GM23338 (cell line): ENCODE data around the gene DTD1. TPM values are rescaled to one million over a fixed set of nuclear protein-coding genes. Genes with fewer than 3 reads are reported as not detected.

ENCODE experiments used
- ATAC-seq: fragments of 200-7000 bp; cut with Tn5 transposase; 3 replicates; pipeline ENCODE4 v1.9.1; 2020
- DNase-seq: peaks from one replicate; pipeline ENCODE4 v3.0.0-alpha.2; 2015; ENCODE audit warnings: low spot score
- H2AFZ ChIP-seq: fragments of 200-600 bp; sonication (generic); 2 replicates; pipeline ENCODE4 v1.8.0; 2016; ENCODE audit warnings: antibody characterized with exemption, mild to moderate bottlenecking, moderate library complexity
- H3F3A ChIP-seq: fragments of 200-600 bp; sonication (generic); replicated peaks from 2 replicates; pipeline ENCODE4 v1.8.0; 2017; ENCODE audit warnings: antibody characterized with exemption, mixed run types, low read depth
- H3K27ac ChIP-seq: fragments of 200-600 bp; sonication (generic); 2 replicates; pipeline ENCODE4 v1.6.1; 2016; ENCODE audit warnings: low read depth
- H3K27me3 ChIP-seq: fragments of 200-600 bp; sonication (generic); 2 replicates; pipeline ENCODE4 v1.8.0; 2016; ENCODE audit warnings: mild to moderate bottlenecking, mixed run types, moderate library complexity; ENCODE audit not compliant: insufficient read depth
- H3K36me3 ChIP-seq: fragments of 200-600 bp; sonication (generic); 2 replicates; pipeline ENCODE4 v1.8.0; 2016; ENCODE audit warnings: mild to moderate bottlenecking; ENCODE audit not compliant: insufficient read depth
- H3K4me1 ChIP-seq: fragments of 200-600 bp; sonication (generic); 2 replicates; pipeline ENCODE4 v1.8.0; 2016; ENCODE audit warnings: mild to moderate bottlenecking, moderate library complexity; ENCODE audit not compliant: insufficient read depth
- H3K4me2 ChIP-seq: fragments of 200-600 bp; sonication (generic); 2 replicates; pipeline ENCODE4 v1.7.1; 2017; ENCODE audit warnings: mixed run types
- H3K4me3 ChIP-seq: fragments of 200-600 bp; sonication (generic); 2 replicates; pipeline ENCODE4 v1.6.1; 2016; ENCODE audit warnings: mixed run types
- H3K79me2 ChIP-seq: fragments of 200-600 bp; sonication (generic); replicated peaks from 2 replicates; pipeline ENCODE4 v1.8.0; 2017; ENCODE audit warnings: mild to moderate bottlenecking; ENCODE audit not compliant: insufficient read depth
- H3K9me2 ChIP-seq: fragments of 200-600 bp; sonication (generic); 2 replicates; pipeline ENCODE4 v1.8.0; 2017; ENCODE audit not compliant: insufficient read depth
- H4K20me1 ChIP-seq: fragments of 200-600 bp; sonication (generic); replicated peaks from 2 replicates; pipeline ENCODE4 v1.8.0; 2017; ENCODE audit warnings: mild to moderate bottlenecking; ENCODE audit not compliant: insufficient read depth
- H3K27ac Mint-ChIP-seq: 2 replicates; pipeline ENCODE4 v1.8.0; 2020; ENCODE audit warnings: inconsistent platforms, mild to moderate bottlenecking, moderate library complexity, mixed read lengths
- H3K27me3 Mint-ChIP-seq: 3 replicates; pipeline ENCODE4 v1.8.0; 2022; ENCODE audit warnings: low read depth, mild to moderate bottlenecking, moderate library complexity, mixed read lengths, inconsistent platforms; ENCODE audit not compliant: insufficient read depth, poor library complexity
- H3K36me3 Mint-ChIP-seq: 3 replicates; pipeline ENCODE4 v1.8.0; 2021; ENCODE audit warnings: low read depth, mild to moderate bottlenecking, inconsistent platforms, moderate library complexity, mixed read lengths
- H3K4me1 Mint-ChIP-seq: 3 replicates; pipeline ENCODE4 v1.8.0; 2020; ENCODE audit warnings: mild to moderate bottlenecking, inconsistent platforms, mixed read lengths
- H3K4me3 Mint-ChIP-seq: 3 replicates; pipeline ENCODE4 v1.8.0; 2021; ENCODE audit warnings: moderate library complexity, mild to moderate bottlenecking, inconsistent platforms, mixed read lengths
- H3K9me3 Mint-ChIP-seq: 3 replicates; pipeline ENCODE4 v1.8.0; 2020; ENCODE audit warnings: moderate library complexity, mild to moderate bottlenecking, inconsistent platforms, mixed read lengths
- CREB1 ChIP-seq: fragments of 250-450 bp; sonication (Bioruptor Pico); IDR thresholded peaks from 2 replicates; pipeline ENCODE4 v1.5.0; 2020; ENCODE audit warnings: low read depth, mild to moderate bottlenecking, moderate library complexity
- EZH2 ChIP-seq: fragments of 200-600 bp; sonication (generic); IDR thresholded peaks from one replicate; pipeline ENCODE4 v1.8.0; 2017; ENCODE audit warnings: antibody characterized with exemption, mild to moderate bottlenecking, low read depth; ENCODE audit not compliant: unreplicated experiment
- JUNB ChIP-seq: IDR thresholded peaks from one replicate; pipeline ENCODE4 v1.6.1; 2016; ENCODE audit warnings: antibody characterized with exemption; ENCODE audit not compliant: unreplicated experiment
- NANOG ChIP-seq: IDR thresholded peaks from 2 replicates; pipeline ENCODE4 v1.6.1; 2016; ENCODE audit warnings: antibody characterized with exemption, borderline replicate concordance
- POLR2AphosphoS5 ChIP-seq: IDR thresholded peaks from 2 replicates; pipeline ENCODE4 v1.6.1; 2016; ENCODE audit warnings: antibody characterized with exemption, low read depth
- STAT1 ChIP-seq: IDR thresholded peaks from one replicate; pipeline ENCODE4 v1.6.1; 2016; ENCODE audit warnings: antibody characterized with exemption; ENCODE audit not compliant: unreplicated experiment
- ZNF114 ChIP-seq: fragments of 250-450 bp; sonication (Bioruptor Pico); IDR thresholded peaks from 2 replicates; pipeline ENCODE4 v1.5.0; 2020; ENCODE audit warnings: mild to moderate bottlenecking, moderate library complexity
- ZNF331 ChIP-seq: fragments of 250-450 bp; sonication (Bioruptor Pico); IDR thresholded peaks from 2 replicates; pipeline ENCODE4 v1.5.0; 2020; ENCODE audit warnings: low read depth, mild to moderate bottlenecking, moderate library complexity
- polyA plus RNA-seq: library from polyadenylated mRNA; unstranded; fragments of >200 nt; fragmentation: Nextera tagmentation; extraction: Ambion mirVana; gene quantifications from 2 replicates; pipeline ENCODE4 v1.2.1, GENCODE V29; 2016
- total RNA-seq: library from RNA; depleted of rRNA; stranded (reverse); fragments of >200 nt; shearing (Covaris generic); gene quantifications from 2 replicates; pipeline ENCODE4 v1.2.3, GENCODE V29; 2014
- TF ChIP-seq, protein P1 (sequence below): fragments of 250-450 bp; sonication (Bioruptor Pico); IDR thresholded peaks from 2 replicates; pipeline ENCODE4 v1.5.0; 2020; ENCODE audit warnings: mild to moderate bottlenecking, moderate library complexity

Gene DTD1
- total and polyA plus RNA-seq, 2 experiments from 2014 or later = 69.8 to 74.0 TPM

DNA sequence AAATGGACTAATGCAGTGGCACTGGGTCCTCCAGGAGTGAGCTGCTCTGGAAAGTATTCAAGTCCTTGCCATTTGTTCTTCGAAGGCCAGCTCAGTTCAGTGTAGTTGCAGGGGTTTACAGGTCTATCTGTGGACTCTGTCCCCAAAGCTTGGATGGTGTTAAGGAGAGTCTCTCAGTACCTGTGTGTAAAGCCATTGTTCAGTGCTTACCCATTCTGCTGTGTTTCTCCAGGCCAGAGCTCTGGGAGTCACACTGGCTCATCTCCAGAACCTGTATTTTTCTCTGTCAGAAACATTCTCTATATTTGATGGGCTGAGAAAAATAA lies 66.6 kb downstream of the DTD1 start (continued):
- TF ChIP-seq, protein P1, sequence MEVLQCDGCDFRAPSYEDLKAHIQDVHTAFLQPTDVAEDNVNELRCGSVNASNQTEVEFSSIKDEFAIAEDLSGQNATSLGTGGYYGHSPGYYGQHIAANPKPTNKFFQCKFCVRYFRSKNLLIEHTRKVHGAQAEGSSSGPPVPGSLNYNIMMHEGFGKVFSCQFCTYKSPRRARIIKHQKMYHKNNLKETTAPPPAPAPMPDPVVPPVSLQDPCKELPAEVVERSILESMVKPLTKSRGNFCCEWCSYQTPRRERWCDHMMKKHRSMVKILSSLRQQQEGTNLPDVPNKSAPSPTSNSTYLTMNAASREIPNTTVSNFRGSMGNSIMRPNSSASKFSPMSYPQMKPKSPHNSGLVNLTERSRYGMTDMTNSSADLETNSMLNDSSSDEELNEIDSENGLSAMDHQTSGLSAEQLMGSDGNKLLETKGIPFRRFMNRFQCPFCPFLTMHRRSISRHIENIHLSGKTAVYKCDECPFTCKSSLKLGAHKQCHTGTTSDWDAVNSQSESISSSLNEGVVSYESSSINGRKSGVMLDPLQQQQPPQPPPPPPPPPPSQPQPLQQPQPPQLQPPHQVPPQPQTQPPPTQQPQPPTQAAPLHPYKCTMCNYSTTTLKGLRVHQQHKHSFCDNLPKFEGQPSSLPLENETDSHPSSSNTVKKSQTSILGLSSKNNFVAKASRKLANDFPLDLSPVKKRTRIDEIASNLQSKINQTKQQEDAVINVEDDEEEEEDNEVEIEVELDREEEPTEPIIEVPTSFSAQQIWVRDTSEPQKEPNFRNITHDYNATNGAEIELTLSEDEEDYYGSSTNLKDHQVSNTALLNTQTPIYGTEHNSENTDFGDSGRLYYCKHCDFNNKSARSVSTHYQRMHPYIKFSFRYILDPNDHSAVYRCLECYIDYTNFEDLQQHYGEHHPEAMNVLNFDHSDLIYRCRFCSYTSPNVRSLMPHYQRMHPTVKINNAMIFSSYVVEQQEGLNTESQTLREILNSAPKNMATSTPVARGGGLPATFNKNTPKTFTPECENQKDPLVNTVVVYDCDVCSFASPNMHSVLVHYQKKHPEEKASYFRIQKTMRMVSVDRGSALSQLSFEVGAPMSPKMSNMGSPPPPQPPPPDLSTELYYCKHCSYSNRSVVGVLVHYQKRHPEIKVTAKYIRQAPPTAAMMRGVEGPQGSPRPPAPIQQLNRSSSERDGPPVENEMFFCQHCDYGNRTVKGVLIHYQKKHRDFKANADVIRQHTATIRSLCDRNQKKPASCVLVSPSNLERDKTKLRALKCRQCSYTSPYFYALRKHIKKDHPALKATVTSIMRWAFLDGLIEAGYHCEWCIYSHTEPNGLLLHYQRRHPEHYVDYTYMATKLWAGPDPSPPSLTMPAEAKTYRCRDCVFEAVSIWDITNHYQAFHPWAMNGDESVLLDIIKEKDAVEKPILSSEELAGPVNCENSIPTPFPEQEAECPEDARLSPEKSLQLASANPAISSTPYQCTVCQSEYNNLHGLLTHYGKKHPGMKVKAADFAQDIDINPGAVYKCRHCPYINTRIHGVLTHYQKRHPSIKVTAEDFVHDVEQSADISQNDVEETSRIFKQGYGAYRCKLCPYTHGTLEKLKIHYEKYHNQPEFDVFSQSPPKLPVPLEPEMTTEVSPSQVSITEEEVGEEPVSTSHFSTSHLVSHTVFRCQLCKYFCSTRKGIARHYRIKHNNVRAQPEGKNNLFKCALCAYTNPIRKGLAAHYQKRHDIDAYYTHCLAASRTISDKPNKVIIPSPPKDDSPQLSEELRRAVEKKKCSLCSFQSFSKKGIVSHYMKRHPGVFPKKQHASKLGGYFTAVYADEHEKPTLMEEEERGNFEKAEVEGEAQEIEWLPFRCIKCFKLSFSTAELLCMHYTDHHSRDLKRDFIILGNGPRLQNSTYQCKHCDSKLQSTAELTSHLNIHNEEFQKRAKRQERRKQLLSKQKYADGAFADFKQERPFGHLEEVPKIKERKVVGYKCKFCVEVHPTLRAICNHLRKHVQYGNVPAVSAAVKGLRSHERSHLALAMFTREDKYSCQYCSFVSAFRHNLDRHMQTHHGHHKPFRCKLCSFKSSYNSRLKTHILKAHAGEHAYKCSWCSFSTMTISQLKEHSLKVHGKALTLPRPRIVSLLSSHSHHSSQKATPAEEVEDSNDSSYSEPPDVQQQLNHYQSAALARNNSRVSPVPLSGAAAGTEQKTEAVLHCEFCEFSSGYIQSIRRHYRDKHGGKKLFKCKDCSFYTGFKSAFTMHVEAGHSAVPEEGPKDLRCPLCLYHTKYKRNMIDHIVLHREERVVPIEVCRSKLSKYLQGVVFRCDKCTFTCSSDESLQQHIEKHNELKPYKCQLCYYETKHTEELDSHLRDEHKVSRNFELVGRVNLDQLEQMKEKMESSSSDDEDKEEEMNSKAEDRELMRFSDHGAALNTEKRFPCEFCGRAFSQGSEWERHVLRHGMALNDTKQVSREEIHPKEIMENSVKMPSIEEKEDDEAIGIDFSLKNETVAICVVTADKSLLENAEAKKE (CRISPR knock-in tag) = no peak
- no peak for TF ChIP-seq JUNB

DNA sequence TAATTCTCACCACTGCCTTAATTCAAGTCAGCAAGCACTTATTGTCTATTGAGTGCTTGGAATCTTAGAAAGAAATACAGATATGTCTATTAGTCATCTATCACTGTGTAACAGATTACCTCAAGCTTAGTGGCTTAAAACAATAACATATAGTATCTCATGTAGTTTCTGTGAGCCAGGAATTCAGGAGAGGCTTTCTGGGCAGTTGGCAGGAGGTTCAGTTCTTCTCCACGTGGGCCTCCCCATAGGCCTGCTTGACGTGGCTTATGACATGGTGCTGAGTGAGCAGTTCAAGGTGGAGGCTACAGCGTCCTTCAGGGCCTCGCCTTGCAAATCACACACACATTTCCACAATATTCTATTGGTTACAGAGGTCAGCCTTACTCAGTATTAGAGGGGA lies 69.7 kb downstream of the DTD1 start:
- no peak overlapping the region for H3K27ac ChIP-seq
- Mint-ChIP-seq H3K27me3 (no peaks in the 10 kb centered on the region), H3K4me1 (no peaks in the 10 kb centered on the region), H3K9me3 (no peaks in the 10 kb centered on the region), H3K27ac (no peak overlapping the region), H3K4me3 (no peak overlapping the region), H3K36me3 (no peaks in the 10 kb centered on the region)
- DNase-seq (no peak), ATAC-seq (no peak)
- H3K4me3 ChIP-seq = no peak overlapping the region
- H3K79me2 ChIP-seq = no peaks in the 10 kb centered on the region
- no peak overlapping the region for H3K4me2 ChIP-seq
- H4K20me1 ChIP-seq = peaks cover 6% of the 10 kb centered on the region; the same call in 1 of the 2 replicates
- H3K9me2 ChIP-seq = no peaks in the 10 kb centered on the region
- no peaks in the 10 kb centered on the region for H3F3A ChIP-seq
- no peaks in the 10 kb centered on the region for H3K36me3 ChIP-seq
- no peak for TF ChIP-seq STAT1
- no peak for TF ChIP-seq EZH2
- no peak for TF ChIP-seq POLR2AphosphoS5
- no peak for TF ChIP-seq CREB1 (CRISPR knock-in tag)
- no peak for TF ChIP-seq ZNF331 (CRISPR knock-in tag)
- TF ChIP-seq JUNB = no peak
- no peak for TF ChIP-seq NANOG
- TF ChIP-seq ZNF114 (CRISPR knock-in tag) = no peak
- H2AFZ ChIP-seq = no peak overlapping the region
- no peaks in the 10 kb centered on the region for H3K27me3 ChIP-seq
- H3K4me1 ChIP-seq = no peaks in the 10 kb centered on the region
